ENCODE data around the gene ITGA2B.
"Not testable (repeated sequence)": the region's sequence is repeated elsewhere in the genome, so short reads cannot be mapped to it uniquely, and the experiment has no call there.

The ITGA2B gene

DNA sequence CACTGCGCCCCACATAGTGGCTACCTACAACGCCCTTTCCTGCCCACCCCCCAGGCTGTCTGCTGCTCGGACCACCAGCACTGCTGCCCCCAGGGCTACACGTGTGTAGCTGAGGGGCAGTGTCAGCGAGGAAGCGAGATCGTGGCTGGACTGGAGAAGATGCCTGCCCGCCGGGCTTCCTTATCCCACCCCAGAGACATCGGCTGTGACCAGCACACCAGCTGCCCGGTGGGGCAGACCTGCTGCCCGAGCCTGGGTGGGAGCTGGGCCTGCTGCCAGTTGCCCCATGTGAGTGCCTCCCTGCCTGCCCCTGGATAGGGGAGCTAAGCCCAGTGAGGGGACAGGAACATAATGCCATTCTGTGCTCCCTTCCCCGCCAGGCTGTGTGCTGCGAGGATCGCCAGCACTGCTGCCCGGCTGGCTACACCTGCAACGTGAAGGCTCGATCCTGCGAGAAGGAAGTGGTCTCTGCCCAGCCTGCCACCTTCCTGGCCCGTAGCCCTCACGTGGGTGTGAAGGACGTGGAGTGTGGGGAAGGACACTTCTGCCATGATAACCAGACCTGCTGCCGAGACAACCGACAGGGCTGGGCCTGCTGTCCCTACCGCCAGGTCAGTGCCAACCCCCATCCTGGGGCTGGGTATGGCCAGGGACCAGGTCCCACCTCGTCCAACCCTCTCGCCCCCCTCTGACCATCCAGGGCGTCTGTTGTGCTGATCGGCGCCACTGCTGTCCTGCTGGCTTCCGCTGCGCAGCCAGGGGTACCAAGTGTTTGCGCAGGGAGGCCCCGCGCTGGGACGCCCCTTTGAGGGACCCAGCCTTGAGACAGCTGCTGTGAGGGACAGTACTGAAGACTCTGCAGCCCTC lies 37.3 kb downstream of the ITGA2B start:
- DNase-seq (ENCODE audit: low read depth) = no peak

DNA sequence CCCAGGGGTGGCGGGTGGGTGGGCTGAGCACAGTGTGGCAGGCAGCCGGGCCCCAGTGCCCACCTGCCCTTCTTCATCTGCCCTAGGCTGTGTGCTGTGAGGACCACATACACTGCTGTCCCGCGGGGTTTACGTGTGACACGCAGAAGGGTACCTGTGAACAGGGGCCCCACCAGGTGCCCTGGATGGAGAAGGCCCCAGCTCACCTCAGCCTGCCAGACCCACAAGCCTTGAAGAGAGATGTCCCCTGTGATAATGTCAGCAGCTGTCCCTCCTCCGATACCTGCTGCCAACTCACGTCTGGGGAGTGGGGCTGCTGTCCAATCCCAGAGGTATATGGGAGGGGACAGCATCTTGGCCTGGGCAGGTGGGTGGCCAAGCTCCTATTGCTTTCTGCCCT lies 38.0 kb downstream of the ITGA2B start:
- no peak for DNase-seq (ENCODE audit: low read depth)

DNA sequence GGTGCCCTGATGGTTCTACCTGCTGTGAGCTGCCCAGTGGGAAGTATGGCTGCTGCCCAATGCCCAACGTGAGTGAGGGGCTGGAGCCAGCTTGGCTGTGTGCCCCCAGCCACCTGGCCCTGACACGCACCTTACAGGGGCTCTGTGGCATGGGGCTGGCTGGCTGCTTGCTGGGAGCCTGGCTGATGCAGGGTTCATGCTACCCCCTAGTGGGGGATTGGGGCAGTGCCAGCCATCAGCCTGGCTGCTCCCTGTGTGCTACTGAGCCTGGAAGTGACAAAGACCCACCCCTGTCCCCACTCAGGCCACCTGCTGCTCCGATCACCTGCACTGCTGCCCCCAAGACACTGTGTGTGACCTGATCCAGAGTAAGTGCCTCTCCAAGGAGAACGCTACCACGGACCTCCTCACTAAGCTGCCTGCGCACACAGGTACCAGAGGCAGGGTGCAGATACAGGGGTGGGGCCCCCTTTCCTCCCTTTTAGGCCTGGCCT lies 38.7 kb downstream of the ITGA2B start:
- peak; percentile 60 for DNase-seq (ENCODE audit: low read depth)

DNA sequence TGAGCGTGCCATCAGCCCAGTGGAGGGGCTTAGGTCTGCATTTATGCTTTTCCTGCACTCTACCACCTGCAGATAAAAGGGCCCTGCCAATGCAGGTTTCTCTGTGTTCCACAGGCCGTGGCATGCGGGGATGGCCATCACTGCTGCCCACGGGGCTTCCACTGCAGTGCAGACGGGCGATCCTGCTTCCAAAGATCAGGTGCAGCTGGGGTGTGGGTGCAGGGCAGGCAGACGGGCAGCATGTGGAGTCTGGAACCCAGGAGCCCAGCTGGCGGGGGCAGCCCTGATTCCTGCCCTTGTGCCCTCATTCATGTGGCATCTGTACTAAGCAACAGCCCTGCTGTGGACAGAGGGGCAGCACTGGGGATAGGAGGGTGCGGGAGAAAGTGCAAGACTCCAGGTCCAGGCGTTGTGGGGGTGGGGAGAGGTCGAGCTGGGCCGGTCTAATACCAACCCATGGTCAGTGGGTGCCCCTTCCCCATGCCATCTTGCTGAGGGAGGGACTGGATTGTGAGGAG lies 39.8 kb downstream of the ITGA2B start:
- DNase-seq (ENCODE audit: low read depth) = no peak

DNA sequence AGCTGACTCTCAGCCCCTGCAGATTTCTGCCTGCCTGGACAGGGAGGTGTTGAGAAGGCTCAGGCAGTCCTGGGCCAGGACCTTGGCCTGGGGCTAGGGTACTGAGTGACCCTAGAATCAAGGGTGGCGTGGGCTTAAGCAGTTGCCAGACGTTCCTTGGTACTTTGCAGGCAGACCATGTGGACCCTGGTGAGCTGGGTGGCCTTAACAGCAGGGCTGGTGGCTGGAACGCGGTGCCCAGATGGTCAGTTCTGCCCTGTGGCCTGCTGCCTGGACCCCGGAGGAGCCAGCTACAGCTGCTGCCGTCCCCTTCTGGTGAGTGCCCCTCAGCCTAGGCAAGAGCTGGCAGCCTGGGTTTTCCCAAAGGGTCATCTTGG lies 40.5 kb downstream of the ITGA2B start:
- DNase-seq (ENCODE audit: low read depth) = no peak

DNA sequence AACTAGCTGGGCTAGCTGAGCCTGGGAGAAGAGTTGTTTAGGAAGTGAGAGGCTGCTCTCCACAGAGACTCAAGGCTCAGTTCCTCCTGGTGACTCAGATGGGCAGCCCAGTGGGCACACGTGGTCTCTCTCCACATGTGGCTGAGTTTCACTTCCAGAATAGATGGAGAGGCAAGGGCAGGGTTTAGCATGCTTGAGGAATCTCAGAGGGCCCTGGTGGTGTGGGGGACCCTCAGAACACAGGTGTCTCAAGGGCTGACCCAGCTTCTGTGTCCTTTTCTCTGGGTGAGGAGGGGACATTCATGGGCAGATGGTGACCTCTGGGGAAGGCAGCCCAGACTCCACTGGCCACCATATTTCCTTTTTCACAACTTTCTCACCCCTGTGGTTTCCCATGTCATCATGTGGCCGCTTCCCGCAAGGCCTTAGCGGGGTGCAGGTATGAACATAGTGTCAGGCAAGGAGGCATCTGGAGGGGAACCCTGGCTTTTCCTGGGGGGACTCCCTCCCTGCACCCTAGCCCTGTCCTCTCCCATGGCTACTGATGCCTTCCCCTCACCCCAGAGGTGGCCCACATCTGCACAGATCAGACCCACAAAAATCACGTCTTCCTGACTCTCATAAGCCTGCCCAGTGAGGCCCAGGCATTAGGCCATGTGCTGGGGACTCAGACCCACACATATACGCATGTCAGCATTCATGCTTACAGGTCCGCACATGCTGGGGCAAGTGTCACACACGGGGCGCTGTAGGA lies 41.0 kb downstream of the ITGA2B start:
- no peak for DNase-seq (ENCODE audit: low read depth)

DNA sequence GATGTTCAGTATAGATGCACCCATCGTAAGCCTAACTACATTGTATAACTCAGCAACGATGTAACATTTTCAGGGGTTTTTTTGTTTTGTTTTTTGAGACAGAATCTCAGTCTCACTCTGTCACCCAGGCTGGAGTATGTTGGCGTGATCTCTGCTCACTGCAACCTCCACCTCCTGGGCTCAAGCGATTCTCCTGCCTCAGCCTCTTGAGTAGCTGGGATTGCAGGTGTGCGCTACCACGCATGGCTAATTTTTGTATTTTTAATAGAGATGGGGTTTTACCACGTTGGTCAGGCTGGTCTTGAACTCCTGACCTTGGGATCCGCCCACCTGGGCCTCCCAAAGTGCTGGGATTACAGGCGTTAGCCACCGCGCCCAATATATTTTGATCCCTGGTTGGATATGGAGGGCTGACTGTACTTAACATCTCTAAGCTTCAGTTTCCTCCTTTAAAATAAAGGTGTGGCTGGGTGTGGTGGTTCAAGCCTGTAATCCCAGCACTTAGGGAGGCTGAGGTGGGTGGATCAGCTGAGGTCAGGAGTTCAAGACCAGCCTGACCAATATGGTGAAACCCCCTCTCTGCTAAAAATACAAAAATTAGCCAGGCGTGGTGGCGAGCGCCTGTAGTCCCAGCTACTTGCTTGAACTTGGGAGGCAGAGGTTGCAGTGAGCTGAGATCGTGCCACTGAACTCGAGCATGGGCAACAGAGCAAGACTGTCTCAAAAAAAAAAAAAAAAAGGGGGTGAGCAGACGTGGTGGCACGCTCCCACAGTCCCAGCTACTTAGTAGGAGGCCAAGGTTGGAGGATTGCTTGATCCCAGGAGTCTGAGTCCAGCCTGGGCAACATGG lies 42.0 kb downstream of the ITGA2B start:
- not testable (repeated sequence) for DNase-seq (ENCODE audit: low read depth)

DNA sequence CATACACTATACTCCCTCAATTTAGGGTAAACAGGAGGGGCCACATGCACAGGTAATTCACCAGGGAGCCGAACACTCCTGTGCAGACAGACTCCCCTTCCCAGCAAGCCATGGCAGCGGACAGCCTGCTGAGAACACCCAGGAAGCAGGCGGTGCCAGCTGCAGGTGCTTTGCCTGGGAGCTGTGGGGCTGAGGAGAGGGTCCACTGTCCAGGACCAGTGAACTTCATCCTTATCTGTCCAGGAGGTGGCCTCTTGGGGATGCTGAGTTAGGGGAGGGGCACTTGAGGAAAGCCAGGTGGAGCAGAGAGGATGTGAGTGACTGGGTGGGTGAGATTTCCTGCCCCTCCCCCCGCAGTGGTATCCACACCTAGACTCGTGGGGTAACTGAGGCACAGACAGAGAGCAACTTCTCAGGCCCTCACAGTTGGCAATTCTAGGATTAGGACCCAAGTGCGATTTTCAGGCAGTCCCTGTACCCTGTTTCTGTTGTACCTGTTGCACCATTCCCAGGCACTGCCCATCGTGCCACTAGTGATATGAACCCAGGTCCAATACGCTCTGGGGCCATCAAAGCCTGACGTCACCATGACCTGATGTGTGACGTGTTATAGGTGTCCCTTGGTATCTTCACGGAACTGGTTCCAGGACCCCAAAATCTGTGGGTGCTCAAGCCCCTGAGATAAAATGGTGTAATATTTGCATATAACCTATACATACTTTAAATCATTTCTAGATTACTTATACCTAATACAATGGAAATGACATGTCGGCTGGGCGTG lies 43.2 kb downstream of the ITGA2B start:
- no peak for DNase-seq (ENCODE audit: low read depth)

DNA sequence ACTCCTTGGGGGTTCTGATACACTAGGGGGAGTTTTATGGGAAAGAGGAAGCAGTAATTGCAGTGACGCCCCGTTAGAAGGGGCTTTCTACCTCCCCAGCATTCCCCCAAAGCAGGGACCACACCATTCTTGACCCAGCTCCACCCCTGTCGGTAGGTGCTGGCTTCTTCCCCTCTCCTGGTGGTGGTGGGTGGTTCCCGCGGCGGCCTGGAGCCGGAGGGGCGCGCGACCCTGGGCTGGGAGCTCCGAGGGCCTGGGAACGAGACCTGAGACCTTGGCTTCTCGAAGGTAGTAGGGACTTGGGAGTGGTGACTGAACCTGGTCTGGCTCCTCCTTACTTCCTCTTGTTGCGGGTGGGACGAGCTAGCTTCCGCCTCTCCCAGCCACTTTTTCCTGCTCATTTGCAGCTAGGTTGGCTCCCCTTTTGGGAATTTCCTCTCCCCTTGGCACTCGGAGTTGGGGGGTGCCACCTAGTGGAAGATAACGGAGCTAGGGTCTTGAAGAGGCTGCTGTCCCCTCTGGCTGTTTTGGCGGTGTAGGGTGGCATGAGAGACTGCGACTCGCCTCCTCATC lies 43.9 kb downstream of the ITGA2B start:
- DNase-seq (ENCODE audit: low read depth) = no peak

DNA sequence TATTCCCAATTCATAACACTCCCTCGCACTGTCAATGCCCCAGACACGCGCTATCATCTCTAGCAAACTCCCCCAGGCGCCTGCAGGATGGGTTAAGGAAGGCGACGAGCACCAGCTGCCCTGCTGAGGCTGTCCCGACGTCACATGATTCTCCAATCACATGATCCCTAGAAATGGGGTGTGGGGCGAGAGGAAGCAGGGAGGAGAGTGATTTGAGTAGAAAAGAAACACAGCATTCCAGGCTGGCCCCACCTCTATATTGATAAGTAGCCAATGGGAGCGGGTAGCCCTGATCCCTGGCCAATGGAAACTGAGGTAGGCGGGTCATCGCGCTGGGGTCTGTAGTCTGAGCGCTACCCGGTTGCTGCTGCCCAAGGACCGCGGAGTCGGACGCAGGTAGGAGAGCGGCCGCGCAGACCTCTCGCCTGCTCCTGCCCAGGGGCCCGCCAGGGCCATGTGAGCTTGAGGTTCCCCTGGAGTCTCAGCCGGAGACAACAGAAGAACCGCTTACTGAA lies 44.5 kb downstream of the ITGA2B start, which contains the start of gene GRN:
TSS of gene GRN (plus strand) at position 364 of the 515 bp plus-strand sequence. CDS start 3,863 bp downstream, outside the sequence.
- DNase-seq (ENCODE audit: low read depth) = peak; percentile 71

DNA sequence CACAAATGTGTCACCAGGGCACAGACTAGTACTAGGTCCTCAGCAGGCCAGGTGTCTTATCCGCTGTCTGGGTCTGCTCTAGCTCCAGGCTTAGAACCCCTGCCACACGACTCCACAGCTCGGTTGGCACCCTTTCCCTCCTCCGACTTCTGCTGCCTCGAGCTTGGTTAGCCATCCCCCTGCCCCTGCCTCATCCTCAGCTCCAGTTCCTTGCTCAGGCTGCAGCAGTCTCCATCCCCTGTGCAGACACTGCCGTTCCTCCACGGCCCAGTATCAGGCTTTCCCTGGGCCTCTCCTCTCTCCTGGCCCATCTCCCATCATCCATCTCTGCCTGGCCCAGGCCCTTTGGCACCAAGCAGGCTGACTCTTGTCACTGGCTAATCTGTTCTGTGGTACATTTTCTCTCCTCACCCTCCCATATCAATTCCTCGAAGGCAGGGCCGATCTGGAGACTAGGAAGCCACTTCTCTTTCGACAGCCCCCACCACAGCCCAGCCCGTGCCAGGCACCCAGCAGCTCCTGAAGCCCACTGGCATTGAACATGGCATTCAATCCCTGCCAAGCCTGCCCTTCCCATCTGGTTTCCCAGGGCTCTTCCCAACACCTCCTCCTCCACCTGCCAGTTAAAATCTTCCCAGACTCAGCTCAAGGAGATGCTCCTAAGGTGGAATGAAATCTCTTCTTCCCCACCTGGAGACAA lies 45.8 kb downstream of the ITGA2B start:
- DNase-seq (ENCODE audit: low read depth) = no peak

DNA sequence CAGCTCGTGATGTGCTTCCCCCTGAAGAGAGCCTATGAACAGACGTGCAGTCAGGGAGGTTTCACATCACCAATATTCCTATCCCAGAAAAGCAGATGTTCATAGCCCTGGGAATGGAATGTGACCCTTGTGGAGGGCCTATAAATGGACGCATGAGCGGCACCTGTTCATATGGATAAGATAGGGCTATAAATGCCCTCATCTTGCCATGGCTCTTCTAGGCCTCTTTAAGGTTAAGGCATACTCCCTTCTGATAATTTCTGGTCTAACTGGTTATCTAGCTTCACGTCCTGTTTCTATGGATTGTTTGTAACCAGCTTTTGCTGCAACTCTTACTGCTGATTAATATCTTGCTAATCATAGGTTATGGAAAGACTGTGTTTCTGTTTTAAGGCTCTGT lies 48.9 kb downstream of the ITGA2B start:
- DNase-seq (ENCODE audit: low read depth) = not testable (repeated sequence)

DNA sequence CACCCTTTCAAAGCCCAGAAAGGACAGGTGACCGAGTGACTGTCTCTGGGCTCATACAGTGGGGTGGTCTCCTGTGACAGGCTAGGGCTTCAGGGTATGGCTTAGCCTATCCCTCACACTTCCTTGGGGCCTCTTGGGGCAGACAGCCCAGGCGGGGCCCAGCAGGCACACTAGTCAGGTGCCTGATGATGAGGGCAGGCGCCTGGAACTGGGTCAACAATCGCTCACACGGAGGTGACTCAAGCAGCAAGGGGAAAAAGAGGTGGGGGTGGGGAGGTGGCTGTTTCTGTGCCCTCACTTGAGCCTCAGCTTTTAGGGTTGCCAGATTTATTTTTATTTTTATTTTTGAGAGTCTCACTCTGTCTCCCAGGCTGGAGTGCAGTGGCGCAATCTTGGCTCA lies 50.7 kb downstream of the ITGA2B start:
- no peak for DNase-seq (ENCODE audit: low read depth)

DNA sequence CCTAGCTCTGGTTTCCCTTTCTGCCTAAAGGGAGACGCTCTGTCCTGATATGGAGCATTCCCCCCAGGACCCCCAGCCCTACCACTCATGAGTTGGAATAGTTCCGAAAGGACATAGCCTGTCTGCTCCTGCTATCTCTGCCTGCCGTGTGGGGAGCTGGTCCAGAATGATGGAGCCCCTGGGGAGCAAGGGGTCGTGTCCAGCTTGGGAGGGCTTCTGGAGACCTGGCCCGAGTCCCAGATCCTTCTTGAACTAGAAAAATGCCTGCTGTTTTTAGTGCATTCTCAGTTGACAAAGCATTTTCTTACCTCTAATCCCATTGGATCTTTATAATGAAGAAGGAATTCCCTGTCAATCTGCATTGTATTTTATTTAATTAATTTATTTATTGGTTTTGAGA lies 53.5 kb downstream of the ITGA2B start:
- DNase-seq (ENCODE audit: low read depth) = no peak

DNA sequence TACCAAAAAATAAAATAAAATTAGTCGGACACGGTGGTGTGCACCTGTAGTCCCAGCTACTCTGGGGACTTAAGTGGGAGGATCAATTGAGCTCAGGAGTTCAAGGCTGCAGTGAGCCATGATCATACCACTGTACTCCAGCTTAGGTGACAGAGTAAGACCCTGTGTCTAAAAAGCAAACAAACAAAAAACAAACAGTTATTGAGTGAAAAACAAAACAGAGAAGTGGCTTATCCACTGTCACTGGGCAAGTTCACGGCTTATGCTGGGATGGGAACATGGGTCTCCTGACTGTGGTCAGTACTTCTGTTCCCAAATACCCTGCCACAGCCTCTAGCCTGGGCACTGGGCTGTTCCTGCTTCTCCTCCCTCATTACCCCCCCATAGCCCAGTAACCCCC lies 53.9 kb downstream of the ITGA2B start:
- DNase-seq (ENCODE audit: low read depth) = no peak

DNA sequence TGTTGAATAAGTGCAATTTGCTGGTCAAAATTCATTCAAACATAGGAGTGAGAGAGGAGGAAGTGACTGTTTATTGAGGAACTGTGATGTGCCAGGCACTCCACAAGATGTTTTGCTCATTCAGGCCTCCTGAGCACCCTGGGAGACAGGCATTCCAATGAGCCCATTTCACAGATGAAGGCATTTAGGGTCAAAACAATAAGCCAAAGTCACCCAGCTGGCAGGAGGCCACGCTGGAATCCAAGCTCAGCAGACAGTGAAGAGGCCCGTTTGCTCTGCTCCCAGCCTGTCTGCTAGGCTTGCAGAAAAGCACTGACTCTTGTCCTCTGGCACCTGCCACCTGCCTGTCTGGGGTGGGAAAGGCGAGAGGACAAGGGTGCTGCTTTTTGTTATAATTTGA lies 54.7 kb downstream of the ITGA2B start:
- DNase-seq (ENCODE audit: low read depth) = no peak

DNA sequence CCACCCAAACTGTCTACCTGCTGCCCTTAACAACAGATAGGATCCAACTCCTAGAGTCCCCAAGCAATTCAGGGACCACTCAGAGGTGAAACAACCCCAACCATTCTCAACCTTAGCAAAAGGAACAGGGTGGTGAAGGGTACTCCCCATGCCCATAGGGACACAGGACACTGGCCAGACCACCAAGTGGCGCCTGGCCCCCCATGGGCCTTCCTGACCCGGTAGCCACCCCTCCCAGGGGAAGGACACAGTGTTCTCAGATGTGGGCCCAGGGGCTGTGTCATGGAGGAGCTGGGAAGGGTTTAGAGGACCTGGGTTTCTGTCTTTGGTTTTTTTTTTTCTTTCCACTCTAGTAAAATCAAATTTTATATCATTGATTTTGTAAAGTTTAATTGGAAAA lies 55.1 kb downstream of the ITGA2B start:
- DNase-seq (ENCODE audit: low read depth) = no peak

DNA sequence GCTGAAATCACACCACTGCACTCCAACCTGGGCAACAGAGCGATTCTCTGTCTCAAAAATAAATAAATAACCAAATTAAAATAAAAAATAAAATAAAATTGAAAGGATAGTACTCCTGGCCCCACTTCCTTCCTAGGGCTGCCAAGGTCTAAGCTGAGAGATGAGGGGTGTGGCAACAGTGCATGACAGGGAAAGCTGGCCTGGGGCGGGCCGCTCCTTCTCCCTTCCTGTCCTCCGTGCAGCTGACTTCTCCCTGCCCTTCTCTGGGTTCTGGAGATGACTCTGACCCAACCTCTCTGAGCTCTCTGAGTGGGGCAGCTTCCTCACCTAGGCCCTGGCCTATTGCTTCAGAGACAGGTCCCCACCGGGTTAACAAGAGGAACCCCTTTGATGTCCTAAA lies 56.1 kb downstream of the ITGA2B start:
- no peak for DNase-seq (ENCODE audit: low read depth)

DNA sequence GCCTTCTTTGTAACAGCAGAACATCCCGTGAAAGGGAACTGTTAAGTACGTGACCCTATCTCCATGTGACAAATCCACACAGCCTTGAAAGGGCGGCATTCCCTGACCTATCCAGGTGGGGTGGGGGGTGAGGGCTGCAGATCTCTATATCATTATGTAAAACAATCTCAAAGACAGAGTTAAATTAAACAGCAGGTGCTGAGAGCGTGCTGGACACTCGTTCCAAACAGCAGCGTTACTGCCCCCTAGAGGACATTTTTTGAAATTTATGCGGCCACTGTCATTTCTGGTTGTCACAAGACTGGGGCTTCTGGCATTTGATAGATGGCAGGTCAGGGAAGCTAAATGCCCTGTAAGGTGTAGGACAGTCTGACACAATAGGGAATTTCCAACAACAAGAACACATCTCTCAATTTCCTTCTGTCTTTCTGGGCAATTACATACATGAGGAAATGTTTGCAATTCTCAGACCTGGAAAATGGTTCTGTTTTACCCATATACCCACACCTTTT lies 58.1 kb downstream of the ITGA2B start:
- DNase-seq (ENCODE audit: low read depth) = no peak

DNA sequence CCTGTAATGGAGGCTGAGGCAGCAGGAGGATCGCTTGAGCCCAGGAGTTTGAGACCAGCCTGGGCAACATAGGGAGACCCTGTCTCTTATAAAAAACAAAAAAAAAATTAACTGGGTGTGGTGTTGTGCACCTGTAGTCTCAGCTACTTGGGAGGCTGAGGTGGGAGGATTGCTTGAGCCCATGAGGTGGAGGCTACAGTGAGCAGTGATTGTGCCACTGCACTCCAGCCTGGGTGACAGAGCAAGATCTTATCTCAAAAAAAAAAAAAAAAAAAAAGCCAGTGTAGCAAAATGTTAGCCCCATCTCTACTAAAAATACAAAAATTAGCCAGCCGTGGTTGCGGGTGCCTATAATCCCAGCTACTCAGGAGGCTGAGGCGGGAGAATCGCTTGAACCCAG lies 59.2 kb downstream of the ITGA2B start:
- DNase-seq (ENCODE audit: low read depth) = not testable (repeated sequence)

All from stimulated activated CD8-positive, alpha-beta memory T cell treated with anti-CD3 and anti-CD28 coated beads, Interleukin-4, amount 100 ng/mL, for 24 hours (primary cell).